GM19395 (cell line): ENCODE results near the gene C14orf132.

ENCODE experiments used
- ATAC-seq: cut with Tn5 transposase; IDR thresholded peaks from one replicate; pipeline ENCODE4 v1.9.1; 2021; ENCODE audit warnings: mild to moderate bottlenecking, moderate library complexity; ENCODE audit not compliant: unreplicated experiment

Gene C14orf132

GRCh38 chr14:96140952-96141351, 101.8 kb downstream of the C14orf132 start:
- no peak for ATAC-seq
